Measurements from ENCODE around the gene NMU.

The NMU gene

GRCh38 chr4:55661398-55662056, 25.4 kb upstream of the NMU start:
- TF ChIP-seq SIN3A (IDR thresholded peaks at IDR 0.05; ENCODE audit: borderline replicate concordance, insufficient read depth, low read length) = no peak
- TF ChIP-seq POLR2AphosphoS5 (IDR thresholded peaks at IDR 0.05; ENCODE audit: low read depth, low read length) = no peak

GRCh38 chr4:55658657-55659056, 22.6 kb upstream of the NMU start:
- TF ChIP-seq REST (IDR thresholded peaks at IDR 0.05; ENCODE audit: insufficient read depth in 1 of 2, low read depth in 2 of 2, low read length in 2 of 2) (no peak), FOXP2 (optimal IDR thresholded peaks at IDR 0.05; ENCODE audit: borderline replicate concordance, extremely low read depth, extremely low read length, insufficient read depth) (no peak), SIN3A (IDR thresholded peaks at IDR 0.05; ENCODE audit: borderline replicate concordance, insufficient read depth, low read length) (no peak), TAF1 (IDR thresholded peaks at IDR 0.05; ENCODE audit: borderline replicate concordance, insufficient read depth, low read length) (no peak), POLR2AphosphoS5 (IDR thresholded peaks at IDR 0.05; ENCODE audit: low read depth, low read length) (no peak)

GRCh38 chr4:55654131-55654530, 18.0 kb upstream of the NMU start:
- TF ChIP-seq REST (IDR thresholded peaks at IDR 0.05; ENCODE audit: insufficient read depth in 1 of 2, low read depth in 2 of 2, low read length in 2 of 2) = no peak
- TF ChIP-seq TAF1 (IDR thresholded peaks at IDR 0.05; ENCODE audit: borderline replicate concordance, insufficient read depth, low read length) = no peak
- no peak for TF ChIP-seq POLR2AphosphoS5 (IDR thresholded peaks at IDR 0.05; ENCODE audit: low read depth, low read length)
- no peak for TF ChIP-seq FOXP2 (optimal IDR thresholded peaks at IDR 0.05; ENCODE audit: borderline replicate concordance, extremely low read depth, extremely low read length, insufficient read depth)
- no peak for TF ChIP-seq SIN3A (IDR thresholded peaks at IDR 0.05; ENCODE audit: borderline replicate concordance, insufficient read depth, low read length)

GRCh38 chr4:55650483-55650882, 14.4 kb upstream of the NMU start:
- no peak for TF ChIP-seq REST (IDR thresholded peaks at IDR 0.05; ENCODE audit: insufficient read depth in 1 of 2, low read depth in 2 of 2, low read length in 2 of 2)
- TF ChIP-seq SIN3A (IDR thresholded peaks at IDR 0.05; ENCODE audit: borderline replicate concordance, insufficient read depth, low read length) = no peak
- TF ChIP-seq TAF1 (IDR thresholded peaks at IDR 0.05; ENCODE audit: borderline replicate concordance, insufficient read depth, low read length) = no peak
- no peak for TF ChIP-seq FOXP2 (optimal IDR thresholded peaks at IDR 0.05; ENCODE audit: borderline replicate concordance, extremely low read depth, extremely low read length, insufficient read depth)
- TF ChIP-seq POLR2AphosphoS5 (IDR thresholded peaks at IDR 0.05; ENCODE audit: low read depth, low read length) = no peak

GRCh38 chr4:55637272-55637820, 1.2 kb upstream of the NMU start:
- TF ChIP-seq REST (IDR thresholded peaks at IDR 0.05; ENCODE audit: insufficient read depth in 1 of 2, low read depth in 2 of 2, low read length in 2 of 2) (no peak), POLR2AphosphoS5 (IDR thresholded peaks at IDR 0.05; ENCODE audit: low read depth, low read length) (no peak), FOXP2 (optimal IDR thresholded peaks at IDR 0.05; ENCODE audit: borderline replicate concordance, extremely low read depth, extremely low read length, insufficient read depth) (no peak), TAF1 (IDR thresholded peaks at IDR 0.05; ENCODE audit: borderline replicate concordance, insufficient read depth, low read length) (no peak), SIN3A (IDR thresholded peaks at IDR 0.05; ENCODE audit: borderline replicate concordance, insufficient read depth, low read length) (no peak)
